HCT116 (cell line): ENCODE results near the gene CYP2C8. TPM values are rescaled to one million over a fixed set of nuclear protein-coding genes. Genes with fewer than 3 reads are reported as not detected.

Experiments used
- ATAC-seq: fragments of 200-7000 bp; cut with Tn5 transposase; 2 replicates; pipeline ENCODE4 v1.9.1; 2020; ENCODE audit warnings: mild to moderate bottlenecking, moderate library complexity
- BruUV-seq: library from RNA; stranded (reverse); fragments of 400-500 nt; replicated peaks from 2 replicates; lab custom pipeline; 2021; lab: Mats Ljungman, UMichigan
- CTCF ChIA-PET: fragments of 300-600 bp; sonication (Branson Sonifier 250); formaldehyde crosslinking; loops from one replicate; lab custom pipeline; 2021; ENCODE audit warnings: antibody characterized with exemption; lab: Charles Lee
- POLR2A ChIA-PET: fragments of 300-600, 350-600 bp; sonication (Branson Sonifier 250); formaldehyde crosslinking; loops from one replicate; lab custom pipeline; 2021; ENCODE audit warnings: antibody characterized with exemption; lab: Charles Lee
- RAD21 ChIA-PET, 2 experiments: fragments of 300-600 bp; sonication (Branson Sonifier 250); formaldehyde crosslinking; loops; one replicate each; lab custom pipeline; 2023; ENCODE audit warnings: low total read pairs in 2 of 2; ENCODE audit not compliant: uncharacterized antibody in 2 of 2, unreplicated experiment in 2 of 2, low non-redundant PET in 1 of 2; lab: Charles Lee
- DNase-seq: peaks from one replicate; pipeline ENCODE4 v3.0.0-alpha.2; 2010; ENCODE audit warnings: low read depth, low spot score
- H2AFZ ChIP-seq: fragments of 200-600 bp; shearing (Covaris generic), sonication (generic); 2 replicates; pipeline ENCODE4 v1.6.1; 2017; ENCODE audit warnings: low read depth, mixed run types, mixed read lengths, antibody characterized with exemption, low read length; ENCODE audit not compliant: poor library complexity, severe bottlenecking
- H3K27ac ChIP-seq: 2 replicates; pipeline ENCODE4 v1.5.1; 2012; ENCODE audit warnings: low read depth, low read length
- H3K27me3 ChIP-seq: fragments of 200-600 bp; sonication (generic); 2 replicates; pipeline ENCODE4 v1.6.1; 2016; ENCODE audit warnings: mixed run types, low read length, mixed read lengths; ENCODE audit not compliant: insufficient read depth
- H3K36me3 ChIP-seq, 2 experiments: fragments of 200-500 bp in 1 of 2; fragments of 200-600 bp in 1 of 2; sonication (Bioruptor generic) in 1 of 2; sonication (generic) in 1 of 2; 2 replicates each; pipeline versions ENCODE4 v1.5.1 to v1.6.1; 2014 to 2016; ENCODE audit warnings: low read length in 2 of 2, inconsistent platforms in 1 of 2, mixed read lengths in 1 of 2, mixed run types in 1 of 2; ENCODE audit not compliant: insufficient read depth in 2 of 2, control insufficient read depth in 1 of 2
- H3K4me1 ChIP-seq, 2 experiments: fragments of 200-600 bp in 1 of 2; sonication (generic) in 1 of 2; 2 replicates each; pipeline versions ENCODE4 v1.5.1 to v1.6.1; 2012 to 2017; ENCODE audit warnings: low read length in 2 of 2, inconsistent platforms in 1 of 2, mild to moderate bottlenecking in 1 of 2, mixed read lengths in 1 of 2, mixed run types in 1 of 2, moderate library complexity in 1 of 2; ENCODE audit not compliant: insufficient read depth in 2 of 2, control insufficient read depth in 1 of 2
- H3K4me2 ChIP-seq: fragments of 200-600 bp; sonication (generic); 2 replicates; pipeline ENCODE4 v1.6.1; 2017; ENCODE audit warnings: mixed run types, low read length, mixed read lengths
- H3K4me3 ChIP-seq, 2 experiments: fragments of 200-600 bp in 1 of 2; sonication (generic) in 1 of 2; replicated peaks in 1 of 2; 2 replicates each; pipeline ENCODE4 v1.5.1; 2011 to 2016; ENCODE audit warnings: low read length in 2 of 2, control low read depth in 1 of 2, low read depth in 1 of 2, mild to moderate bottlenecking in 1 of 2, mixed read lengths in 1 of 2, mixed run types in 1 of 2
- H3K79me2 ChIP-seq: fragments of 200-600 bp; sonication (generic); 2 replicates; pipeline ENCODE4 v1.6.1; 2017; ENCODE audit warnings: mild to moderate bottlenecking, mixed run types, low read length, moderate library complexity, mixed read lengths; ENCODE audit not compliant: insufficient read depth
- H3K9ac ChIP-seq: fragments of 200-600 bp; sonication (generic); 2 replicates; pipeline ENCODE4 v1.6.1; 2016; ENCODE audit warnings: low read length, mixed read lengths
- H3K9me2 ChIP-seq: fragments of 200-600 bp; sonication (generic), shearing (Covaris generic); 2 replicates; pipeline ENCODE4 v1.6.1; 2017; ENCODE audit warnings: mixed run types, mild to moderate bottlenecking, moderate library complexity; ENCODE audit not compliant: insufficient read depth
- H3K9me3 ChIP-seq, 2 experiments: fragments of 200-500 bp in 1 of 2; fragments of 200-600 bp in 1 of 2; sonication (Bioruptor generic) in 1 of 2; sonication (generic) in 1 of 2; 2 replicates each; pipeline ENCODE4 v1.6.1; 2014 to 2017; ENCODE audit warnings: low read length in 2 of 2, mixed read lengths in 2 of 2, inconsistent platforms in 1 of 2, low read depth in 1 of 2, mild to moderate bottlenecking in 1 of 2, mixed run types in 1 of 2, moderate library complexity in 1 of 2; ENCODE audit not compliant: control insufficient read depth in 1 of 2, insufficient read depth in 1 of 2
- H4K20me1 ChIP-seq: fragments of 200-600 bp; sonication (generic), shearing (Covaris generic); 2 replicates; pipeline ENCODE4 v1.6.1; 2017; ENCODE audit warnings: mixed run types, mild to moderate bottlenecking, moderate library complexity; ENCODE audit not compliant: insufficient read depth
- CBX3 ChIP-seq: IDR thresholded peaks from 2 replicates; pipeline ENCODE4 v1.6.1; 2012; ENCODE audit warnings: low read depth
- CEBPB ChIP-seq: IDR thresholded peaks from 2 replicates; pipeline ENCODE4 v1.6.1; 2012; ENCODE audit warnings: low read depth
- CTCF ChIP-seq, 3 experiments: fragments of 200-600 bp in 1 of 3; sonication (generic) in 1 of 3; IDR thresholded peaks in 2 of 3; conservative IDR thresholded peaks in 1 of 3; 2 replicates each; pipeline ENCODE4 v1.5.1; 2012 to 2017; ENCODE audit warnings: low read depth in 2 of 3, low read length in 2 of 3, antibody characterized with exemption in 1 of 3, borderline replicate concordance in 1 of 3, control low read depth in 1 of 3, mild to moderate bottlenecking in 1 of 3, mixed read lengths in 1 of 3, mixed run types in 1 of 3, moderate library complexity in 1 of 3; ENCODE audit not compliant: insufficient read depth in 1 of 3
- EGR1 ChIP-seq: IDR thresholded peaks from 2 replicates; pipeline ENCODE4 v1.6.1; 2012; ENCODE audit warnings: low read depth
- EZH2 ChIP-seq: fragments of 200-600 bp; sonication (generic); IDR thresholded peaks from 2 replicates; pipeline ENCODE4 v1.6.1; 2017; ENCODE audit warnings: antibody characterized with exemption, mixed run types
- EZH2phosphoT487 ChIP-seq: fragments of 200-600 bp; IDR thresholded peaks from 2 replicates; pipeline ENCODE4 v1.6.1; 2018; ENCODE audit warnings: antibody characterized with exemption, borderline replicate concordance
- FOSL1 ChIP-seq: IDR thresholded peaks from 2 replicates; pipeline ENCODE4 v1.6.1; 2012; ENCODE audit warnings: low read depth
- JUND ChIP-seq: IDR thresholded peaks from 2 replicates; pipeline ENCODE4 v1.6.1; 2012
- POLR2A ChIP-seq: IDR thresholded peaks from 2 replicates; pipeline ENCODE4 v1.7.0; 2011; ENCODE audit warnings: borderline replicate concordance; ENCODE audit not compliant: insufficient read depth, insufficient read length; ENCODE audit errors: extremely low read depth
- POLR2AphosphoS5 ChIP-seq: IDR thresholded peaks from 2 replicates; pipeline ENCODE4 v1.6.1; 2011; ENCODE audit warnings: mild to moderate bottlenecking, low read depth, low read length, moderate library complexity
- RAD21 ChIP-seq: IDR thresholded peaks from 2 replicates; pipeline ENCODE4 v1.6.1; 2012; ENCODE audit warnings: low read depth, mild to moderate bottlenecking
- SIN3A ChIP-seq: IDR thresholded peaks from 2 replicates; pipeline ENCODE4 v1.6.1; 2012; ENCODE audit warnings: low read depth
- SP1 ChIP-seq: IDR thresholded peaks from 2 replicates; pipeline ENCODE4 v1.6.1; 2012; ENCODE audit warnings: low read depth
- SRF ChIP-seq: IDR thresholded peaks from 2 replicates; pipeline ENCODE4 v1.6.1; 2012; ENCODE audit warnings: low read depth
- TCF7L2 ChIP-seq: IDR thresholded peaks from 2 replicates; pipeline ENCODE4 v1.7.0; 2011; ENCODE audit warnings: borderline replicate concordance, inconsistent platforms; ENCODE audit not compliant: insufficient read depth, insufficient read length; ENCODE audit errors: extremely low read depth
- ZFX ChIP-seq: fragments of 450-650 bp; IDR thresholded peaks from 2 replicates; pipeline ENCODE4 v1.6.1; 2017
- intact Hi-C: fragments of 100-400 bp; cut with micrococcal nuclease; formaldehyde crosslinking; loops from 2 replicates; pipeline ENCODE4 v1.10.0; 2022
- total RNA-seq: library from RNA; stranded (reverse); gene quantifications from one replicate; pipeline ENCODE4 v1.2.1, GENCODE V29; 2021; ENCODE audit not compliant: unreplicated experiment

CYP2C8 gene
- total RNA-seq, 1 experiment from 2014 or later, result 0.47 TPM

- Histone ChIP-seq H4K20me1 (no peaks in the 10 kb centered on the region), H3K4me3 (no peak overlapping the region), H3K27ac (no peak overlapping the region), H3K9ac (no peak overlapping the region), H2AFZ (no peak overlapping the region), H3K4me1 (no peaks in the 10 kb centered on the region), H3K36me3 (no peaks in the 10 kb centered on the region), H3K9me2 (no peaks in the 10 kb centered on the region), H3K79me2 (no peaks in the 10 kb centered on the region)
- POLR2A ChIA-PET, result no interaction called here
- BruUV-seq, result no TSS peak
- no peak for DNase-seq
- RAD21 ChIA-PET, result no interaction called here
- ATAC-seq, result no peak
- no peak for TF ChIP-seq EZH2phosphoT487
- peak; percentile 26; the same call in 1 of the 2 replicates for TF ChIP-seq CEBPB
- TF ChIP-seq, all 23 proteins: peak for 1
- Histone ChIP-seq H3K27me3 (no peaks in the 10 kb centered on the region), H3K4me2 (no peak overlapping the region), H3K9me3 (no peaks in the 10 kb centered on the region)
- intact Hi-C loops, result no loop called here
- CTCF ChIA-PET, result no interaction called here
Observed at GRCh38 chr10:95035332-95036295, 33.7 kb downstream of the CYP2C8 start.

GRCh38 chr10:95034401-95034800 lies 34.9 kb downstream of the CYP2C8 start:
- Histone ChIP-seq H3K36me3 (no peaks in the 10 kb centered on the region), H3K4me3 (no peak overlapping the region), H3K9me3 (no peaks in the 10 kb centered on the region), H3K9ac (no peak overlapping the region), H3K4me2 (no peak overlapping the region), H3K27me3 (no peaks in the 10 kb centered on the region), H4K20me1 (no peaks in the 10 kb centered on the region), H3K27ac (no peak overlapping the region), H3K79me2 (no peaks in the 10 kb centered on the region), H3K4me1 (no peaks in the 10 kb centered on the region), H3K9me2 (no peaks in the 10 kb centered on the region), H2AFZ (no peak overlapping the region)
- DNase-seq (no peak), ATAC-seq (no peak)
- POLR2A ChIA-PET, result no interaction called here
- intact Hi-C loops, result no loop called here
- BruUV-seq, result no TSS peak
- CTCF ChIA-PET, result no interaction called here
- RAD21 ChIA-PET, result no interaction called here
- no peak for TF ChIP-seq EGR1
- TF ChIP-seq CBX3, result no peak
- no peak for TF ChIP-seq JUND
- TF ChIP-seq SP1, result no peak
- TF ChIP-seq POLR2AphosphoS5, result no peak
- TF ChIP-seq FOSL1, result no peak
- no peak for TF ChIP-seq SRF
- TF ChIP-seq POLR2A, result no peak
- no peak for TF ChIP-seq CTCF (IDR thresholded peaks at IDR 0.05 in 2 of 3, conservative IDR thresholded peaks at IDR 0.05 in 1 of 3; ENCODE audit: borderline replicate concordance in 1 of 3, insufficient read depth in 1 of 3, low read depth in 2 of 3, low read length in 2 of 3)
- TF ChIP-seq TCF7L2, result no peak
- no peak for TF ChIP-seq ZFX
- no peak for TF ChIP-seq RAD21
- TF ChIP-seq SIN3A, result no peak
- TF ChIP-seq EZH2, result no peak
